OCI-LY7 (cell line): ENCODE results near the gene SNRPA1. TPM values are rescaled to one million over a fixed set of nuclear protein-coding genes. Genes with fewer than 3 reads are reported as not detected.

Experiments
- BruUV-seq: library from RNA; stranded (reverse); fragments of 400-500 nt; replicated peaks from 2 replicates; lab custom pipeline; 2021; lab: Mats Ljungman, UMichigan
- CTCF ChIA-PET: fragments of 300-600 bp; sonication (Branson Sonifier 250); formaldehyde crosslinking; loops from one replicate; lab custom pipeline; 2022; ENCODE audit warnings: antibody characterized with exemption; ENCODE audit not compliant: unreplicated experiment; lab: Charles Lee
- POLR2A ChIA-PET: fragments of 300-600 bp; sonication (Branson Sonifier 250); formaldehyde crosslinking; loops from one replicate; lab custom pipeline; 2022; ENCODE audit warnings: antibody characterized with exemption; lab: Charles Lee
- DNase-seq: peaks from one replicate; pipeline ENCODE4 v3.0.0-alpha.2; 2015; ENCODE audit warnings: low spot score
- H2AFZ ChIP-seq: fragments of 200-600 bp; sonication (generic), shearing (Covaris generic); 2 replicates; pipeline ENCODE4 v1.6.1; 2014; ENCODE audit warnings: mild to moderate bottlenecking, antibody characterized with exemption, low read length, moderate library complexity
- H3K27ac ChIP-seq: fragments of 200-600 bp; sonication (generic); 2 replicates; pipeline ENCODE4 v1.5.1; 2014; ENCODE audit warnings: mixed run types, low read depth, mild to moderate bottlenecking, moderate library complexity, low read length, inconsistent platforms; ENCODE audit not compliant: poor library complexity, severe bottlenecking
- H3K36me3 ChIP-seq: fragments of 200-600 bp; sonication (generic); 2 replicates; pipeline ENCODE4 v1.6.1; 2014; ENCODE audit warnings: mild to moderate bottlenecking, antibody characterized with exemption, low read length, moderate library complexity, mixed read lengths; ENCODE audit not compliant: insufficient read depth
- H3K4me1 ChIP-seq: fragments of 200-600 bp; sonication (generic); 2 replicates; pipeline ENCODE4 v1.5.1; 2014; ENCODE audit warnings: mild to moderate bottlenecking, low read length; ENCODE audit not compliant: insufficient read depth, poor library complexity, severe bottlenecking
- H3K4me2 ChIP-seq: fragments of 200-600 bp; sonication (generic); 2 replicates; pipeline ENCODE4 v1.6.1; 2014; ENCODE audit warnings: mild to moderate bottlenecking, low read length
- H3K4me3 ChIP-seq: fragments of 200-600 bp; sonication (generic); 2 replicates; pipeline ENCODE4 v1.5.1; 2014; ENCODE audit warnings: mild to moderate bottlenecking, low read depth, low read length; ENCODE audit not compliant: poor library complexity, severe bottlenecking
- H3K79me2 ChIP-seq: fragments of 200-600 bp; sonication (generic); 2 replicates; pipeline ENCODE4 v1.6.1; 2016; ENCODE audit warnings: low read depth, mild to moderate bottlenecking, low read length, moderate library complexity, mixed read lengths; ENCODE audit not compliant: insufficient read depth
- H3K9me2 ChIP-seq: fragments of 200-600 bp; sonication (generic); 2 replicates; pipeline ENCODE4 v1.6.1; 2016; ENCODE audit warnings: mild to moderate bottlenecking, low read length, mixed read lengths; ENCODE audit not compliant: insufficient read depth
- H3K9me3 ChIP-seq: fragments of 200-600 bp; sonication (generic); 2 replicates; pipeline ENCODE4 v1.6.1; 2014; ENCODE audit warnings: mild to moderate bottlenecking, mixed run types, low read length, mixed read lengths
- H4K20me1 ChIP-seq: fragments of 200-600 bp; sonication (generic); 2 replicates; pipeline ENCODE4 v1.6.1; 2014; ENCODE audit warnings: mild to moderate bottlenecking, antibody characterized with exemption, low read length, moderate library complexity, mixed read lengths; ENCODE audit not compliant: insufficient read depth
- CTCF ChIP-seq: fragments of 200-600 bp; sonication (generic); conservative IDR thresholded peaks from 2 replicates; pipeline ENCODE4 v1.5.1; 2014; ENCODE audit warnings: mild to moderate bottlenecking, antibody characterized with exemption, low read length, moderate library complexity, mixed read lengths
- EZH2phosphoT487 ChIP-seq: fragments of 200-600 bp; sonication (generic); IDR thresholded peaks from 2 replicates; pipeline ENCODE4 v1.6.1; 2018; ENCODE audit warnings: low read depth, borderline replicate concordance, mild to moderate bottlenecking, mixed run types, antibody characterized with exemption, low read length, moderate library complexity, mixed read lengths
- intact Hi-C: fragments of 100-400 bp; cut with micrococcal nuclease; formaldehyde crosslinking; loops from one replicate; pipeline ENCODE4 v1.10.0; 2022; ENCODE audit not compliant: unreplicated experiment
- total RNA-seq, 2 experiments: library from RNA; depleted of rRNA in 1 of 2; stranded (reverse); fragments of >200 nt in 1 of 2; shearing (Covaris generic) in 1 of 2; gene quantifications; 2 replicates each; pipeline ENCODE4 v1.2.3, GENCODE V29; 2014 to 2022

SNRPA1 gene
- total RNA-seq, 2 experiments from 2014 or later: 54.3 to 176 TPM

GRCh38 chr15:101266787-101267186 lies 28.3 kb downstream of the SNRPA1 start:
- Histone ChIP-seq H3K9me3 (no peaks in the 10 kb centered on the region), H3K79me2 (no peaks in the 10 kb centered on the region), H3K4me2 (no peak overlapping the region), H3K36me3 (peaks cover 27% of the 10 kb centered on the region), H2AFZ (no peak overlapping the region), H4K20me1 (no peaks in the 10 kb centered on the region), H3K27ac (no peak overlapping the region), H3K9me2 (no peaks in the 10 kb centered on the region), H3K4me1 (no peaks in the 10 kb centered on the region), H3K4me3 (no peak overlapping the region)
- no peak for DNase-seq
- TF ChIP-seq CTCF (no peak), EZH2phosphoT487 (no peak)
- BruUV-seq: no TSS peak
- POLR2A ChIA-PET: no interaction called here
- CTCF ChIA-PET: no interaction called here
- intact Hi-C loops: no loop called here

- Histone ChIP-seq H3K9me2 (no peaks in the 10 kb centered on the region), H3K36me3 (peaks cover 20% of the 10 kb centered on the region), H3K4me1 (no peaks in the 10 kb centered on the region), H3K4me3 (no peak overlapping the region), H3K9me3 (no peaks in the 10 kb centered on the region), H4K20me1 (no peaks in the 10 kb centered on the region), H3K27ac (no peak overlapping the region), H2AFZ (no peak overlapping the region), H3K4me2 (no peak overlapping the region), H3K79me2 (no peaks in the 10 kb centered on the region)
- DNase-seq: no peak
- POLR2A ChIA-PET: interaction anchor here (0.7 kb wide), 1 partner anchor 25 kb away, joined by 3 read pairs; no protein-coding TSS in a partner anchor
- BruUV-seq: no TSS peak
- CTCF ChIA-PET: no interaction called here
- intact Hi-C loops: no loop called here
- no peak for TF ChIP-seq CTCF
- no peak for TF ChIP-seq EZH2phosphoT487
Measured at GRCh38 chr15:101266034-101266433, 29.0 kb downstream of the SNRPA1 start.

GRCh38 chr15:101264911-101265641 lies 30.0 kb downstream of the SNRPA1 start:
- Histone ChIP-seq H3K9me2 (no peaks in the 10 kb centered on the region), H3K27ac (no peak overlapping the region), H2AFZ (no peak overlapping the region), H3K4me3 (no peak overlapping the region), H3K79me2 (no peaks in the 10 kb centered on the region), H3K9me3 (no peaks in the 10 kb centered on the region), H4K20me1 (no peaks in the 10 kb centered on the region), H3K4me1 (no peaks in the 10 kb centered on the region), H3K36me3 (peaks cover 11% of the 10 kb centered on the region; the same call in 1 of the 2 replicates), H3K4me2 (no peak overlapping the region)
- CTCF ChIA-PET: no interaction called here
- no TSS peak for BruUV-seq
- POLR2A ChIA-PET: interaction anchor here (0.7 kb wide), 1 partner anchor 26 kb away, joined by 3 read pairs; no protein-coding TSS in a partner anchor
- intact Hi-C loops: no loop called here
- no peak for TF ChIP-seq EZH2phosphoT487
- DNase-seq: no peak
